OCI-LY7 (cell line): ENCODE measurements around the gene ACVRL1.

ENCODE experiments used
- EZH2phosphoT487 ChIP-seq: fragments of 200-600 bp; sonication (generic); IDR thresholded peaks from 2 replicates; pipeline ENCODE4 v1.6.1; 2018; ENCODE audit warnings: low read depth, borderline replicate concordance, mild to moderate bottlenecking, mixed run types, antibody characterized with exemption, low read length, moderate library complexity, mixed read lengths
- TF ChIP-seq, protein P1 (sequence below): fragments of 200-600 bp; sonication (generic); conservative IDR thresholded peaks from 2 replicates; pipeline ENCODE4 v1.5.1; 2014; ENCODE audit warnings: mild to moderate bottlenecking, antibody characterized with exemption, low read length, moderate library complexity, mixed read lengths

DNA sequence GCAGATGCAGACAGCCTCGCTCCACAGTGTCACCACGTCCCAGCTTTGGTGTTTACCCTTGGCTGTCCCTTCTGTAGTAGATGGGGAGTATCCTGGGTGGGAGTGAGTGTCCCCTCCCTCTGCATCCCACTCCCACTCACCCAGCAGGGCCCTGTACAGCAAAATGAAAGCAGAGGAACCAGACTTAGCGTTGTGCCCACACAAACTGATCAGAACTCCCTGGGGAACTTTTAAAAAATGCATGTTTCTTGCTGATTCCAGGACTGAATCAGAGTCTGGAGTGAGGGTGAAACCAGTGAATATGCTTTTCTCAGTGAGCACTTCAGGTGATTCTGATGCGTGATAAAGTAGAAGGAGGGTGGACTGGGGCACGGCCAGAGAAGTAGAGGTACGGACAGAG lies 2.9 kb downstream of the ACVRL1 start:
- TF ChIP-seq, protein P1, sequence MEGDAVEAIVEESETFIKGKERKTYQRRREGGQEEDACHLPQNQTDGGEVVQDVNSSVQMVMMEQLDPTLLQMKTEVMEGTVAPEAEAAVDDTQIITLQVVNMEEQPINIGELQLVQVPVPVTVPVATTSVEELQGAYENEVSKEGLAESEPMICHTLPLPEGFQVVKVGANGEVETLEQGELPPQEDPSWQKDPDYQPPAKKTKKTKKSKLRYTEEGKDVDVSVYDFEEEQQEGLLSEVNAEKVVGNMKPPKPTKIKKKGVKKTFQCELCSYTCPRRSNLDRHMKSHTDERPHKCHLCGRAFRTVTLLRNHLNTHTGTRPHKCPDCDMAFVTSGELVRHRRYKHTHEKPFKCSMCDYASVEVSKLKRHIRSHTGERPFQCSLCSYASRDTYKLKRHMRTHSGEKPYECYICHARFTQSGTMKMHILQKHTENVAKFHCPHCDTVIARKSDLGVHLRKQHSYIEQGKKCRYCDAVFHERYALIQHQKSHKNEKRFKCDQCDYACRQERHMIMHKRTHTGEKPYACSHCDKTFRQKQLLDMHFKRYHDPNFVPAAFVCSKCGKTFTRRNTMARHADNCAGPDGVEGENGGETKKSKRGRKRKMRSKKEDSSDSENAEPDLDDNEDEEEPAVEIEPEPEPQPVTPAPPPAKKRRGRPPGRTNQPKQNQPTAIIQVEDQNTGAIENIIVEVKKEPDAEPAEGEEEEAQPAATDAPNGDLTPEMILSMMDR, result no peak
- TF ChIP-seq EZH2phosphoT487, result no peak
